Thyroid gland (tissue), 4 donors: Measurements from ENCODE around the gene ITPKB.
"Not testable (repeated sequence)": the region's sequence is repeated elsewhere in the genome, so short reads cannot be mapped to it uniquely, and the experiment has no call there.

Experiments used
- CTCF ChIP-seq, 6 experiments: fragments of 200-600 bp in 3 of 6; fragments of 450-650 bp in 3 of 6; sonication (generic) in 3 of 6; IDR thresholded peaks; one replicate each; pipeline ENCODE4 v1.5.1; 2016 to 2019; ENCODE audit warnings: antibody characterized with exemption in 6 of 6, mild to moderate bottlenecking in 2 of 6, inconsistent platforms in 1 of 6, moderate library complexity in 1 of 6
- POLR2A ChIP-seq, 2 donors: fragments of 450-650 bp; IDR thresholded peaks; one replicate each; pipeline ENCODE4 v1.6.1; 2017; ENCODE audit warnings: antibody characterized with exemption in 2 of 2, mild to moderate bottlenecking in 2 of 2, moderate library complexity in 1 of 2

GRCh38 chr1:226639206-226639605 lies 99.9 kb downstream of the ITPKB start:
- TF ChIP-seq CTCF, POLR2A (IDR thresholded peaks at IDR 0.05): not testable (repeated sequence)
